Neural cell (in vitro differentiated cells): ENCODE data around the gene ATXN2. TPM values are rescaled to one million over a fixed set of nuclear protein-coding genes. Genes with fewer than 3 reads are reported as not detected.

Source experiments
- H2AFZ ChIP-seq: fragments of 200-600, 300-800 bp; sonication (generic), shearing (Covaris generic); 2 replicates; pipeline ENCODE4 v1.6.0; 2014; ENCODE audit warnings: low read depth, mild to moderate bottlenecking, antibody characterized with exemption, low read length, moderate library complexity
- H3F3A ChIP-seq: fragments of 200-600 bp; shearing (Covaris generic); 2 replicates; pipeline ENCODE4 v1.6.1; 2016; ENCODE audit warnings: mild to moderate bottlenecking, moderate library complexity, mixed read lengths, antibody characterized with exemption, low read length; ENCODE audit not compliant: insufficient read depth, poor library complexity, severe bottlenecking
- H3K27ac ChIP-seq: fragments of 200-600, 300-800 bp; sonication (generic), shearing (Covaris generic); 2 replicates; pipeline ENCODE4 v1.5.1; 2014; ENCODE audit warnings: mild to moderate bottlenecking, low read length, moderate library complexity
- H3K27me3 ChIP-seq: fragments of 300-800, 200-600 bp; sonication (generic), shearing (Covaris generic); 2 replicates; pipeline ENCODE4 v1.6.0; 2014; ENCODE audit warnings: mild to moderate bottlenecking, low read depth, low read length, moderate library complexity; ENCODE audit not compliant: insufficient read depth
- H3K36me3 ChIP-seq: fragments of 300-800, 200-600 bp; sonication (generic), shearing (Covaris generic); 2 replicates; pipeline ENCODE4 v1.5.1; 2014; ENCODE audit warnings: mild to moderate bottlenecking, antibody characterized with exemption, low read length, moderate library complexity; ENCODE audit not compliant: insufficient read depth
- H3K4me2 ChIP-seq: fragments of 300-800, 200-600 bp; sonication (generic), shearing (Covaris generic); 2 replicates; pipeline ENCODE4 v1.6.0; 2014; ENCODE audit warnings: mild to moderate bottlenecking, low read length
- H3K4me3 ChIP-seq: fragments of 300-800, 200-600 bp; sonication (generic), shearing (Covaris generic); 2 replicates; pipeline ENCODE4 v1.5.1; 2014; ENCODE audit warnings: mild to moderate bottlenecking, low read length, moderate library complexity
- H3K79me2 ChIP-seq: fragments of 200-600 bp; shearing (Covaris generic); replicated peaks from 2 replicates; pipeline ENCODE4 v1.6.0; 2014; ENCODE audit warnings: mild to moderate bottlenecking, low read length, moderate library complexity; ENCODE audit not compliant: insufficient read depth
- H3K9ac ChIP-seq: fragments of 300-800, 200-600 bp; sonication (generic), shearing (Covaris generic); 2 replicates; pipeline ENCODE4 v1.6.1; 2016; ENCODE audit warnings: mild to moderate bottlenecking, low read length, mixed read lengths
- H3K9me2 ChIP-seq: fragments of 200-600 bp; shearing (Covaris generic); 2 replicates; pipeline ENCODE4 v1.6.1; 2016; ENCODE audit warnings: mild to moderate bottlenecking, low read length, mixed read lengths; ENCODE audit not compliant: insufficient read depth
- H3K9me3 ChIP-seq: fragments of 200-600, 300-800 bp; sonication (generic), shearing (Covaris generic); 2 replicates; pipeline ENCODE4 v1.6.1; 2016; ENCODE audit warnings: mild to moderate bottlenecking, mixed run types, low read length, moderate library complexity, mixed read lengths
- H4K20me1 ChIP-seq: fragments of 200-600 bp; shearing (Covaris generic); 2 replicates; pipeline ENCODE4 v1.6.1; 2016; ENCODE audit warnings: mild to moderate bottlenecking, mixed run types; ENCODE audit not compliant: insufficient read depth
- EP300 ChIP-seq: fragments of 450-650 bp; conservative IDR thresholded peaks from 2 replicates; pipeline ENCODE4 v1.6.1; 2014; ENCODE audit warnings: antibody characterized with exemption, mild to moderate bottlenecking, moderate library complexity; ENCODE audit not compliant: poor library complexity, severe bottlenecking
- EZH2 ChIP-seq: fragments of 200-600, 300-800 bp; shearing (Covaris generic), sonication (generic); IDR thresholded peaks from 2 replicates; pipeline ENCODE4 v1.6.1; 2014; ENCODE audit warnings: antibody characterized with exemption, low read length, borderline replicate concordance, mild to moderate bottlenecking; ENCODE audit not compliant: insufficient read depth, poor library complexity, severe bottlenecking
- MXI1 ChIP-seq: fragments of 450-650 bp; conservative IDR thresholded peaks from 2 replicates; pipeline ENCODE4 v1.6.1; 2014; ENCODE audit warnings: antibody characterized with exemption, mild to moderate bottlenecking; ENCODE audit not compliant: poor library complexity, severe bottlenecking
- POLR2AphosphoS5 ChIP-seq: IDR thresholded peaks from 2 replicates; pipeline ENCODE4 v1.6.1; 2012
- RAD21 ChIP-seq: fragments of 450-650 bp; conservative IDR thresholded peaks from 2 replicates; pipeline ENCODE4 v1.6.1; 2014; ENCODE audit warnings: antibody characterized with exemption, mild to moderate bottlenecking, moderate library complexity
- SMC3 ChIP-seq: fragments of 450-650 bp; conservative IDR thresholded peaks from 2 replicates; pipeline ENCODE4 v1.6.1; 2014; ENCODE audit warnings: antibody characterized with exemption, mild to moderate bottlenecking, moderate library complexity; ENCODE audit not compliant: poor library complexity
- TAF1 ChIP-seq: IDR thresholded peaks from 2 replicates; pipeline ENCODE4 v1.6.1; 2012; ENCODE audit warnings: low read depth
- polyA plus RNA-seq: library from polyadenylated mRNA; depleted of rRNA; stranded (reverse); fragments of >200 nt; gene quantifications from 2 replicates; pipeline ENCODE4 v1.2.3, GENCODE V29; 2014
- TF ChIP-seq, protein P1 (sequence below): IDR thresholded peaks from 2 replicates; pipeline ENCODE4 v1.6.1; 2012; ENCODE audit warnings: borderline replicate concordance
- TF ChIP-seq, protein P2 (sequence below): fragments of 450-650 bp; IDR thresholded peaks from 2 replicates; pipeline ENCODE4 v1.5.1; 2014; ENCODE audit warnings: antibody characterized with exemption, mild to moderate bottlenecking, moderate library complexity; ENCODE audit not compliant: poor library complexity, severe bottlenecking

ATXN2 gene
- polyA plus RNA-seq, 1 donor from 2014 or later: 12.6 TPM

DNA sequence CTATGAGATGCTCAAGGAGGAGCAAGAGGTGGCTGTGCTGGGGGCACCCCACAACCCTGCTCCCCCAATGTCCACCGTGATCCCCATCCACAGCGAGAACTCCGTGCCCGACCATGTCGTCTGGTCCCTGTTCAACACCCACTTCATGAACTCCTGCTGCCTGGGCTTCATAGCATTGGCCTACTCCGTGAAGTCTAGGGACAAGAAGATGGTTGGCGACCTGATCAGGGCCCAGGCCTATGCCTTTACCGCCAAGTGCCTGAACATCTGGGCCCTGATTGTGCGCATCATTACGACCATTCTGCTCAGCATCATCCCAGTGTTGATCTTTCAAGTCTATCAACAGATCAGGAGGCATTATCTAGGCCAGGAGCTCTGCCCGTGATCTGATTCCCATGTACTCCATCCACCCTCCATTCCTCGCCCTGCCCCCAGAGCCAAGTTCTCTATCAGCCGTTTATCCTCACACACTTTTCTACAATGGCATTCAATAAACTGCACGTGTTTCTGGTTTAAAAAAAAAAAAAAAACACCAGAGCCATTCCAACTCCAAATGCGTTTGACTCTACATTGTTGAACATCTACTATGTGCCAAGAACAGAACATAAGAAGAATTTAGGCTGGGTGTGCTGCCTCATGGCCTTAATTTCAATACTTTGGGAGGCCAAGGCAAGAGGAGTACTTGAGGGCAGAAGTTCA lies 17.5 kb downstream of the ATXN2 start:
- no peaks in the 10 kb centered on the region for H3K27me3 ChIP-seq
- H3K27ac ChIP-seq: no peak overlapping the region
- peaks cover 54% of the 10 kb centered on the region for H3K79me2 ChIP-seq
- H3K9me3 ChIP-seq: no peaks in the 10 kb centered on the region
- H3K9me2 ChIP-seq: no peaks in the 10 kb centered on the region
- no peak overlapping the region for H3K9ac ChIP-seq
- H3F3A ChIP-seq: no peaks in the 10 kb centered on the region
- H3K36me3 ChIP-seq: no peaks in the 10 kb centered on the region
- no peak for TF ChIP-seq RAD21
- TF ChIP-seq, protein P1, sequence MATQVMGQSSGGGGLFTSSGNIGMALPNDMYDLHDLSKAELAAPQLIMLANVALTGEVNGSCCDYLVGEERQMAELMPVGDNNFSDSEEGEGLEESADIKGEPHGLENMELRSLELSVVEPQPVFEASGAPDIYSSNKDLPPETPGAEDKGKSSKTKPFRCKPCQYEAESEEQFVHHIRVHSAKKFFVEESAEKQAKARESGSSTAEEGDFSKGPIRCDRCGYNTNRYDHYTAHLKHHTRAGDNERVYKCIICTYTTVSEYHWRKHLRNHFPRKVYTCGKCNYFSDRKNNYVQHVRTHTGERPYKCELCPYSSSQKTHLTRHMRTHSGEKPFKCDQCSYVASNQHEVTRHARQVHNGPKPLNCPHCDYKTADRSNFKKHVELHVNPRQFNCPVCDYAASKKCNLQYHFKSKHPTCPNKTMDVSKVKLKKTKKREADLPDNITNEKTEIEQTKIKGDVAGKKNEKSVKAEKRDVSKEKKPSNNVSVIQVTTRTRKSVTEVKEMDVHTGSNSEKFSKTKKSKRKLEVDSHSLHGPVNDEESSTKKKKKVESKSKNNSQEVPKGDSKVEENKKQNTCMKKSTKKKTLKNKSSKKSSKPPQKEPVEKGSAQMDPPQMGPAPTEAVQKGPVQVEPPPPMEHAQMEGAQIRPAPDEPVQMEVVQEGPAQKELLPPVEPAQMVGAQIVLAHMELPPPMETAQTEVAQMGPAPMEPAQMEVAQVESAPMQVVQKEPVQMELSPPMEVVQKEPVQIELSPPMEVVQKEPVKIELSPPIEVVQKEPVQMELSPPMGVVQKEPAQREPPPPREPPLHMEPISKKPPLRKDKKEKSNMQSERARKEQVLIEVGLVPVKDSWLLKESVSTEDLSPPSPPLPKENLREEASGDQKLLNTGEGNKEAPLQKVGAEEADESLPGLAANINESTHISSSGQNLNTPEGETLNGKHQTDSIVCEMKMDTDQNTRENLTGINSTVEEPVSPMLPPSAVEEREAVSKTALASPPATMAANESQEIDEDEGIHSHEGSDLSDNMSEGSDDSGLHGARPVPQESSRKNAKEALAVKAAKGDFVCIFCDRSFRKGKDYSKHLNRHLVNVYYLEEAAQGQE: no peak
- no peak for TF ChIP-seq POLR2AphosphoS5
- TF ChIP-seq SMC3: no peak
- no peak for TF ChIP-seq EZH2
- TF ChIP-seq TAF1: no peak
- TF ChIP-seq, protein P2, sequence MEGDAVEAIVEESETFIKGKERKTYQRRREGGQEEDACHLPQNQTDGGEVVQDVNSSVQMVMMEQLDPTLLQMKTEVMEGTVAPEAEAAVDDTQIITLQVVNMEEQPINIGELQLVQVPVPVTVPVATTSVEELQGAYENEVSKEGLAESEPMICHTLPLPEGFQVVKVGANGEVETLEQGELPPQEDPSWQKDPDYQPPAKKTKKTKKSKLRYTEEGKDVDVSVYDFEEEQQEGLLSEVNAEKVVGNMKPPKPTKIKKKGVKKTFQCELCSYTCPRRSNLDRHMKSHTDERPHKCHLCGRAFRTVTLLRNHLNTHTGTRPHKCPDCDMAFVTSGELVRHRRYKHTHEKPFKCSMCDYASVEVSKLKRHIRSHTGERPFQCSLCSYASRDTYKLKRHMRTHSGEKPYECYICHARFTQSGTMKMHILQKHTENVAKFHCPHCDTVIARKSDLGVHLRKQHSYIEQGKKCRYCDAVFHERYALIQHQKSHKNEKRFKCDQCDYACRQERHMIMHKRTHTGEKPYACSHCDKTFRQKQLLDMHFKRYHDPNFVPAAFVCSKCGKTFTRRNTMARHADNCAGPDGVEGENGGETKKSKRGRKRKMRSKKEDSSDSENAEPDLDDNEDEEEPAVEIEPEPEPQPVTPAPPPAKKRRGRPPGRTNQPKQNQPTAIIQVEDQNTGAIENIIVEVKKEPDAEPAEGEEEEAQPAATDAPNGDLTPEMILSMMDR: no peak
- TF ChIP-seq MXI1: no peak
- H3K4me3 ChIP-seq: no peak overlapping the region
- no peak overlapping the region for H3K4me2 ChIP-seq
- H2AFZ ChIP-seq: no peak overlapping the region
- no peaks in the 10 kb centered on the region for H4K20me1 ChIP-seq

DNA sequence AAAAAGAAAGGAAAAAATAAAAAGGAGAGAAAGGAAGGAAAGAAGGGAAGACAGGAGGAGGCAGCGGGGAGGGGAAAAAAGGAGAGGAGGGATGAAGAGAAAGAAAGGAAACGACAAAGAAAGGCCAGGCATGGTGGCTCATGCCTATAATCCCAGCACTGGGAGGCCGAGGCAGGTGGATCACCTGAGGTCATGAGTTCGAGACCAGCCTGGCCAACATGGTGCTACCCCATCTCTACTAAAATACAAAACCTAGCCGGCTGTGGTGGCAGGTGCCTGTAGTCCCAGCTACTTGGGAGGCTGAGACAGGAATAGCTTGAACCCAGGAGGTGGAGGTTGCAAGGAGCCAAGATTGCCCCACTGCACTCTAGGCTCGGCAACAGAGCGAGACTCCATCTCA lies 18.4 kb downstream of the ATXN2 start:
- Histone ChIP-seq H3K9ac (no peak overlapping the region), H4K20me1 (no peaks in the 10 kb centered on the region), H3K4me2 (no peak overlapping the region), H3K79me2 (peaks cover 46% of the 10 kb centered on the region), H3K9me3 (no peaks in the 10 kb centered on the region), H3K36me3 (no peaks in the 10 kb centered on the region), H3K9me2 (no peaks in the 10 kb centered on the region), H3K4me3 (no peak overlapping the region), H3K27ac (no peak overlapping the region), H2AFZ (no peak overlapping the region), H3F3A (no peaks in the 10 kb centered on the region), H3K27me3 (no peaks in the 10 kb centered on the region)
- TF ChIP-seq RAD21: no peak
- no peak for TF ChIP-seq TAF1
- TF ChIP-seq, protein P1: no peak
- TF ChIP-seq EZH2: no peak
- TF ChIP-seq, protein P2: no peak
- no peak for TF ChIP-seq EP300
- TF ChIP-seq POLR2AphosphoS5: no peak
- TF ChIP-seq SMC3: no peak
- no peak for TF ChIP-seq MXI1
